Transverse colon (tissue), 4 donors: Measurements from ENCODE around the gene FUT6. TPM values are rescaled to one million over a fixed set of nuclear protein-coding genes. Genes with fewer than 3 reads are reported as not detected.

Experiments
- DNase-seq: peaks from one replicate; pipeline ENCODE4 v3.0.0-alpha.2; 2019
- H3K27ac ChIP-seq, 4 donors: fragments of 200-600 bp; sonication (generic); 2 replicates each; pipeline ENCODE4 v1.5.1; 2016 to 2018; ENCODE audit warnings: inconsistent platforms in 4 of 4
- H3K27me3 ChIP-seq: fragments of 200-600 bp; sonication (generic); 2 replicates; pipeline ENCODE4 v1.5.1; 2017; ENCODE audit warnings: inconsistent platforms
- H3K36me3 ChIP-seq, 4 donors: fragments of 200-600 bp; sonication (generic); 2 replicates each; pipeline ENCODE4 v1.5.1; 2017 to 2019; ENCODE audit warnings: inconsistent platforms in 4 of 4
- H3K4me1 ChIP-seq, 4 donors: fragments of 200-600 bp; sonication (generic); 2 replicates each; pipeline ENCODE4 v1.5.1; 2017 to 2020; ENCODE audit warnings: inconsistent platforms in 4 of 4
- H3K4me3 ChIP-seq, 4 donors: fragments of 200-600 bp; sonication (generic); 1 replicate in 1 of 4; 2 replicates in 3 of 4; pipeline versions ENCODE4 v1.5.1 to v1.6.1; 2017 to 2019; ENCODE audit warnings: inconsistent platforms in 4 of 4
- H3K9me3 ChIP-seq, 2 donors: fragments of 200-600 bp; sonication (generic); 2 replicates each; pipeline ENCODE4 v1.5.1; 2017 to 2019; ENCODE audit warnings: inconsistent platforms in 2 of 2
- CTCF ChIP-seq, 5 experiments: fragments of 200-600 bp in 3 of 5; fragments of 450-650 bp in 2 of 5; sonication (generic) in 3 of 5; IDR thresholded peaks; 1 replicate in 2 of 5; 2 replicates in 3 of 5; pipeline ENCODE4 v1.5.1; 2016 to 2017; ENCODE audit warnings: antibody characterized with exemption in 5 of 5, inconsistent platforms in 3 of 5, mild to moderate bottlenecking in 2 of 5, moderate library complexity in 1 of 5
- EP300 ChIP-seq: sonication (generic); formaldehyde crosslinking; IDR thresholded peaks from one replicate; pipeline ENCODE4 v1.6.1; 2017; ENCODE audit warnings: antibody characterized with exemption, low read depth
- POLR2A ChIP-seq: fragments of 450-650 bp; IDR thresholded peaks from one replicate; pipeline ENCODE4 v1.6.1; 2016; ENCODE audit warnings: antibody characterized with exemption, mild to moderate bottlenecking, moderate library complexity
- POLR2AphosphoS5 ChIP-seq, 3 donors: sonication (generic); formaldehyde crosslinking; IDR thresholded peaks; one replicate each; pipeline ENCODE4 v1.6.1; 2016; ENCODE audit warnings: antibody characterized with exemption in 3 of 3
- WGBS, 2 donors: methylation state at CpG; one replicate each; pipeline ENCODE4 v1.1.5; 2018; ENCODE audit warnings: low coverage in 1 of 2; 5-methylcytosine and 5-hydroxymethylcytosine counted together
- in situ Hi-C, 4 donors: fragments of 200-750 bp; cut with MboI; loops; one replicate each; pipeline versions ENCODE4 v1.15.0 to v1.15.1; 2017; ENCODE audit warnings: low sequenced_read_pairs in 3 of 4, low pct_ligation_motif_present in 1 of 4, low pct_unique_long_range_greater_than_20kb in 1 of 4
- intact Hi-C: fragments of 100-400 bp; cut with DNase I; formaldehyde crosslinking; loops from one replicate; pipeline ENCODE4 v1.15.1; 2023; ENCODE audit warnings: low total_unique reads
- total RNA-seq, 4 donors: library from RNA; depleted of rRNA; stranded (reverse); fragments of >200 nt; gene quantifications; one replicate each; pipeline ENCODE4 v1.1.0, GENCODE V29; 2016

FUT6 gene
- total RNA-seq, 4 donors from 2014 or later: 71.9 to 251 (median 115) TPM

DNA sequence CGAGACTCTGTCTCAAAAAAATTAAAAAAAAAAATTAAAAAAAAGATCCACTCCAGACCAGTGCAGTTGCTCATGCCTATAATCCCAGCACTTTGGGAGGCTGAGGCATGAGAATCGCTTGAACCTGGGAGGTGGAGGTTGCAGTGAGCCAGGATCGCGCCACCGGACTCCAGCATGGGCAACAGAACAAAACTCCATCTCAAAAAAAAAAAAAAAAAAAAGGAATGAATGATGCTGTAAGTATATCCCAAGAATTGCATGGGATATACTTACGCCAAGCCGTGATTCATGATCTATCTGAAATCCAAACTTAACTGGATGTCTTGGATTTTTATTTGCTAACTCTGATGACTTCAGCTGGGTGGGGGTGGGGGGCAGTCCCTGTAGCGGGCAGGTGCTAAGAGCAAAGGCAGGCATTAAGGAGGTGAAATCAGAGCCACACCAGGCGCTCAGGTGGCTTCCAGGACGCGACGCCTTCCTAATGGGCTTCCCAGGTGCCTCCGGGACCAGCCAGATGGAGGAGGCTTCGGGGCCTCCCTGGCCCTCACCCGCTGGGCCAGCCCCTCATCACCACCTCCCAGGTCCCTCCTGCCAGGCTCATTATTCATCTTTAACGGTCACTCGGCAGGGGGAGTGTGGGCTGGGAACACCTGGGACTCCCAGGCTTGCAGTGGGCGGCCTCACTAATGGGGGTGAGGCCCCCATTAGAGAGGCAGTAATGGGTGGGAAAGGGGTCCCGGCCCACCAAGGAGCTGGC is 42.2 kb upstream of the FUT6 start:
- H3K4me1 ChIP-seq: peaks cover 12 to 15% (median 13%) of the 10 kb centered on the region in 4 donors
- 53 to 56% methylated on average over 2 to 19 of the region's 19 CpGs for WGBS, 2 donors
- peaks cover 45% of the 10 kb centered on the region for H3K27me3 ChIP-seq
- no peak overlapping the region for H3K4me3 ChIP-seq
- intact Hi-C loops: no loop called here
- no peaks in the 10 kb centered on the region for H3K9me3 ChIP-seq
- in situ Hi-C loops: loop anchor here in 2 of 4 donors (10.0 kb wide), 2 partner anchors 67 to 77 kb away; partner anchors contain the start of gene NRTN (in 1 of the 2)
- peak overlapping the region; percentile 63 to 82 (median 70) for H3K27ac ChIP-seq
- no peak for DNase-seq
- no peaks in the 10 kb centered on the region for H3K36me3 ChIP-seq
- no peak for TF ChIP-seq POLR2A
- no peak for TF ChIP-seq EP300
- TF ChIP-seq CTCF (IDR thresholded peaks at IDR 0.05): no peak
- TF ChIP-seq POLR2AphosphoS5 (IDR thresholded peaks at IDR 0.05): no peak

GRCh38 chr19:5880604-5881078 is 41.1 kb upstream of the FUT6 start:
- Histone ChIP-seq H3K4me1 (peaks cover 12 to 15% (median 13%) of the 10 kb centered on the region in 4 donors), H3K27ac (peak overlapping the region; percentile 63 to 84 (median 75)), H3K36me3 (no peaks in the 10 kb centered on the region), H3K9me3 (no peaks in the 10 kb centered on the region), H3K27me3 (peaks cover 45% of the 10 kb centered on the region), H3K4me3 (no peak overlapping the region)
- TF ChIP-seq POLR2AphosphoS5 (IDR thresholded peaks at IDR 0.05): peak; percentile 41 to 51 (median 45)
- TF ChIP-seq EP300: peak; percentile 62
- no peak for TF ChIP-seq POLR2A
- no peak for TF ChIP-seq CTCF (IDR thresholded peaks at IDR 0.05)
- 18 to 60% methylated on average over 1 to 15 of the region's 15 CpGs for WGBS, 2 donors
- DNase-seq: peak; percentile 74
- intact Hi-C loops: no loop called here
- in situ Hi-C loops: loop anchor here in 2 of 4 donors (10.0 kb wide), 2 partner anchors 66 to 76 kb away; partner anchors contain the start of gene NRTN (in 1 of the 2)

DNA sequence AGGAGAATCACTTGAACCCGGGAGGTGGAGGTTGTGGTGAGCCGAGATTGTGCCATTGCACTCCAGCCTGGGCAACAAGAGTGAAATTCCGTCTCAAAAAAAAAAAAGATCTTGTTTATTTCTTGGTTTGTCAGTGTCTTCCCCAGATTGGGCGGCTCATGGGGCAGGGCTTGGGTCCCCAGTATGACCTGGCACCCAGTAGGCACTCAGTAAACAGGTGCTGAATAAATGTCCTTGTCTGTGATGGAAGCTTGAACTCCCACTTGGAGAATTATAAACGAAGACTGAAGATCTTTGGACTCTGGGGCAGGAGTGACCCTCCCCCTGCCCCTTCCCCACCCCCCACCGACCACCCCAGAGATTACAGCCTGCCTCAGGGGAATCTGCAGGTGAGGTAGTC is 40.7 kb upstream of the FUT6 start:
- in situ Hi-C loops: loop anchor here in 2 of 4 donors (10.0 kb wide), 2 partner anchors 65 to 75 kb away; partner anchors contain the start of gene NRTN (in 1 of the 2)
- no peak for DNase-seq
- intact Hi-C loops: no loop called here
- Histone ChIP-seq H3K4me1 (peaks cover 12 to 15% (median 13%) of the 10 kb centered on the region in 4 donors), H3K27me3 (peaks cover 45% of the 10 kb centered on the region), H3K4me3 (no peak overlapping the region), H3K9me3 (no peaks in the 10 kb centered on the region), H3K27ac (peak overlapping the region; percentile 61 to 84 (median 75)), H3K36me3 (no peaks in the 10 kb centered on the region)
- TF ChIP-seq POLR2AphosphoS5 (IDR thresholded peaks at IDR 0.05) (no peak), EP300 (no peak), POLR2A (no peak), CTCF (IDR thresholded peaks at IDR 0.05) (no peak)
- WGBS, 2 donors: 0 to 30% methylated on average over 1 to 6 of the region's 6 CpGs

DNA sequence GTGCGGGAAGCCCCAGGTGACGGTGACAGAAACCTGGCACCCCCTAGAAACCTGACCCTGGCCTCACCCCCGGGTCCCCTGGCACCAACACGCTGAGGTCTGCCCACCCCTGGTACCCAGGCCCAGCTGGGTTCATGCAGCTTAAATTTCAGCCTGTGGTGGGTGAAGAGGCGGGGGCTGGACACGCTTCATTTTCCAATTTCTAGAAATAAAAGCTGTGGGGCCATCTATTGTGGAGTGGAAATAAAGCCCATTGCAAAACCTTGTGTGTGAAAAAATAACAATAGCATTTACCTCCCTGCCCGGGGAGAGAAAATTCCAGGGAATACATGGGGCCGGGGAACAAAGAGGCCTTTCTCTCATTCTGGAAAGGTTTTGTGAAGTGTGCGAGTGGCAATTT is 38.4 kb upstream of the FUT6 start:
- TF ChIP-seq POLR2A (no peak), EP300 (no peak)
- H3K27ac ChIP-seq: no peak overlapping the region
- 75 to 87% methylated on average over 9 of the region's 9 CpGs for WGBS, 2 donors
- intact Hi-C loops (no loop called here), in situ Hi-C loops (no loop called here)
- H3K4me1 ChIP-seq: peaks cover 12 to 15% (median 13%) of the 10 kb centered on the region in 4 donors
- H3K9me3 ChIP-seq: no peaks in the 10 kb centered on the region
- peaks cover 45% of the 10 kb centered on the region for H3K27me3 ChIP-seq
- DNase-seq: no peak
- no peaks in the 10 kb centered on the region for H3K36me3 ChIP-seq
- H3K4me3 ChIP-seq: no peak overlapping the region
